GM10248 (cell line): Measurements from ENCODE around the gene NSF.

ENCODE experiments used
- CTCF ChIA-PET: fragments of 300-600 bp; sonication (Branson Sonifier 250); formaldehyde crosslinking; extraction: SDS; loops from one replicate; lab custom pipeline; 2021; ENCODE audit warnings: antibody characterized with exemption; lab: Yijun Ruan, JAX
- POLR2A ChIA-PET: fragments of 350-650 bp; sonication (Branson Sonifier 250); formaldehyde crosslinking; extraction: SDS; loops from one replicate; lab custom pipeline; 2020; ENCODE audit warnings: antibody characterized with exemption; lab: Yijun Ruan, JAX
- DNase-seq: peaks from one replicate; pipeline ENCODE4 v3.0.0; 2012; ENCODE audit errors: extremely low spot score
- CTCF ChIP-seq: IDR thresholded peaks from 2 replicates; pipeline ENCODE4 v1.5.1; 2012; ENCODE audit warnings: mild to moderate bottlenecking, low read depth; ENCODE audit errors: extremely low read depth, missing control alignments, control extremely low read depth

NSF gene

GRCh38 chr17:46774108-46774737, 183.8 kb downstream of the NSF start:
- CTCF ChIA-PET, result interaction anchor here (0.9 kb wide), 1 partner anchor 9 kb away, joined by 4 read pairs; no protein-coding TSS in a partner anchor
- POLR2A ChIA-PET, result no interaction called here
- DNase-seq, result no peak
- TF ChIP-seq CTCF, result no peak

- ChIA-PET CTCF (interaction anchor here (1.0 to 1.4 kb wide), 2 partner anchors 7 to 11 kb away, joined by 3 to 4 read pairs; no protein-coding TSS in a partner anchor), POLR2A (interaction anchor here (0.5 kb wide), 1 partner anchor 1329 kb away, joined by 4 read pairs; no protein-coding TSS in a partner anchor)
- no peak for TF ChIP-seq CTCF
- no peak for DNase-seq
Observed at GRCh38 chr17:46776298-46777005, 186.0 kb downstream of the NSF start.

- POLR2A ChIA-PET, result no interaction called here
- CTCF ChIA-PET, result interaction anchor here (1.2 to 2.1 kb wide), 2 partner anchors 12 to 57 kb away, joined by 3 to 5 read pairs; no protein-coding TSS in a partner anchor
- no peak for DNase-seq
- no peak for TF ChIP-seq CTCF
Observed at GRCh38 chr17:46777943-46778915, 187.8 kb downstream of the NSF start.

- ChIA-PET CTCF (no interaction called here), POLR2A (no interaction called here)
- TF ChIP-seq CTCF, result no peak
- no peak for DNase-seq
Observed at GRCh38 chr17:46780003-46780373, 189.5 kb downstream of the NSF start.

GRCh38 chr17:46782250-46782953, 191.9 kb downstream of the NSF start:
- peak; percentile 83 for TF ChIP-seq CTCF
- ChIA-PET CTCF (no interaction called here), POLR2A (no interaction called here)
- DNase-seq, result peak; percentile 66
